Suppressor macrophage treated with lipopolysaccharide for 1 hour (primary cell): Measurements from ENCODE around the gene DNAAF8.

Experiments used
- DNase-seq, 3 donors: peaks; one replicate each; pipeline ENCODE4 v3.0.0-alpha.2; 2020 to 2022

The DNAAF8 gene

GRCh38 chr16:4695473-4696171 is 38.7 kb upstream of the DNAAF8 start:
- DNase-seq: no peak

DNA sequence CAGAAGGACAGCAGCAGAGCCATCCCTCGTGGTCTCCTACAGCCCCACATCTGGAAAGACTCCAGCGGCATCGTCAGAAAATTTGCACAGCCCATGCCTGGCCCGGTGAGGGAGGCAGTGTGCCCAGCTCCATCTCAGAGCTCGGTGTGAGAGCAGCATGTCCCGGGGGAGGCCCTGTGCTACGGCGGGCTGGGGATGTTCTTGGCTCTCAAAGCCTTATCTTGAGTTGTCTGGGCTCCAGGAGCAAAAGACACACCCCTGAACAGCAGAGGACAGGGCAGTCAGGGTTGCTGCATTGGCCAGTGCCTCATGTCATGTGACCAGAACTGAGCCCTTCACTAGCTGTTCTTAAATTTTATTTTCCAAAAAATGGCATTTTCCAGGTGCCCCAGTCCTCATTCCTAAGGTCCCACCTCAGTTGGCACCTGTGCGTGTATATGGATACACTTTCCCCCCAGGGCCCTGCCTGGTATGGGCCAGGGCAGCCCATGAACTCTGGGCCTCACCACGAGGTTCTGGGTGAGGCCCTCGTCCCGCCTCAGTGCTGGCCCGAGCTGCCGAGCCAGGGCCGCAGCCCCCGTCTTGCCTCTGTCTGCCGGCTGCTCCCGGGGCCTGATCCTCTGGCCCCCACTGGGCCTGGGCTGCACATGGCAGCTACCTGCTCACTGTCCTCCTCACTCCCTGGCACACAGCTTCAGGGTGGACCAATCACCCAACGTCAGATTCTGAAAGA is 38.0 kb upstream of the DNAAF8 start:
- no peak for DNase-seq

- DNase-seq: no peak
Observed at GRCh38 chr16:4696905-4697847, 37.2 kb upstream of the DNAAF8 start.

- DNase-seq: no peak
Observed at GRCh38 chr16:4697848-4698291, 36.5 kb upstream of the DNAAF8 start.

GRCh38 chr16:4698321-4699045 is 35.9 kb upstream of the DNAAF8 start:
- no peak for DNase-seq

GRCh38 chr16:4699046-4699556 is 35.2 kb upstream of the DNAAF8 start:
- no peak for DNase-seq

- DNase-seq: no peak
Observed at GRCh38 chr16:4700380-4700996, 33.8 kb upstream of the DNAAF8 start.

DNA sequence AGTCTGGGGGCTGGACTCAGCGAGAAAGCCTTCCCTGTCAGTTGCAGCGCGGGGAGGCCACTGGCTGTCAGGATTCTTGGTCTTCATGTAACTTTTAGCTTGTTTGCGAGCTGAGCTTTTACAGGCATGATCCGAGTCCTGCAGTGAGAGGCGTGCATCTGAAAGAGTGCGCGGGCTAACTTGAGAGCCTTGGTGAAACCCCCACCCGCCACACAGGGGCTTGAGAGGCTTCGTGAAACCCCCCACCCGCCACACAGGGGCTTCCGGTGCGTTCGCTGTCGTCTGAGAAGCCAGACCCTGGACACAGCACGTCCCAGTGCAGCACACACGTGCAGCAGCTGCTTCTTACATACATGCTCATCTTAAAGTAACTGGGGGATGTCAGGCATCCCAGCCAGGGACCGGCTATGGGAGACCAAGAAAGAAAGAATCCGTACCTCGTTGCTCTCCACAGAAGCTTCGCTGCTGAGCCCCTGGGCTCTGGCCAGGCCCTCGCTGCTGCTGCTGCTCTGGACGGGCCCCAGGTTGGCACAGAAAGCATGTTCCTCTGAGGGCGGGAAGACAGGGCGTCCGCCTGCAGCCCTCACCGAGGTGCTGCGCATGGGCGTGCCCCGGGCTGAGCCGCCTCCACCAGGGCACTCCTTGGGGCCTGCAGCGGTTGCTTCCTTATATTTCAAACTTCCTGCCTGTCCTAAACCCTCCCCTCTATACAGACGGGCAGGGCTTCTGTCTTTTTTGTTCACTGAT is 33.2 kb upstream of the DNAAF8 start:
- DNase-seq: no peak

DNA sequence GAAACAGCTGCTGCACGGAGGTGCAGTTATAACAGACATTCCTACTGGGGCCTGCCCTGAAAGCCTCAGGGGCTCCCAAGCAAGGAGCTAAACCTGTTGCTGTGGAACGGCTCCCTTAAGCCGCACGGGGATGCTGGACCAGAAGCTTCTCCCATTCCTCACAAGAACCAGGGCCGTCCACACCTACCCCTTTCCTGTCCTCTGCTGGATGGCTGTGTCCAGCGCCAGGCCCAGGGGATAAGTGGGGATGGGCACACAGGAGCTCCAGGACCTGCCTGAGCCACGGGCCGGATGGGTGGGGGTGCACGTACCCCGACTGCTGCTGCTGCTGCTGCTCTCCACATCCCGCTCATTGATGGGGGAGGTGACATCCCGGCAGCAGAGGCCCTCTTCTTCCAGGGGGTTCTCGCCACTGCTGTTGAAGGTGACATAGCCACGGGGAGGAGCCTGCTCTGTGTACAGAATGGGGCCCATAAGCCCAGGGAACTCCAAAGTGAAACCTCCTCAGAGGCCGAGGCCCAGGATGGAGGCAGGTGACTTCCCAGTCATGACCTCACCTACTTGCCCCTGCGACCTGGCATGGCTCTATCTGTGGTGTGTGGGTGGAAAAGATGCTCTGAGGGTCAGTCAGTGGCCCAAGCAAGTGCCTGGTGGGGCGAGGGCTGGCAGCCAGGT is 32.4 kb upstream of the DNAAF8 start:
- DNase-seq: no peak

- no peak for DNase-seq
Observed at GRCh38 chr16:4702466-4702808, 31.9 kb upstream of the DNAAF8 start.

GRCh38 chr16:4703906-4704305 is 30.4 kb upstream of the DNAAF8 start:
- no peak for DNase-seq

DNA sequence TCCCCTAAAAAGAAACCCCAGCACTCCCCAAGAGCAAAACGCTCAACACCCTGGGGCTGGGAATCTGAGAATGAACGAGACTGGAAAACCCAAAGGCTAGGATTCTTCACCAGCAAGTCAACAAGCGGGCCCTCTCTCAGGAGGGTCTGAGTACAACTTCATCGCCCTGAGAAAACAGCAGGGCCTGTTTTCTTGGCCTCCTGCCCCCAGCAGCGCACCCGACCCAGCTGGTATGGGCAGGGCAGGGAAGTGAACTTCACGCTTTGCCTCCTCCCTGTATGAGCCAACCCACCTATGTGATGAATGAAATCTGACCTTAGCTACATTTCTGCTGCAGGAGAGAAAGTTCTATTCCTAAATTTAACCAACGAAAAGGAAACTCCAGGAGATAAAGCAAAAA is 29.8 kb upstream of the DNAAF8 start:
- DNase-seq: no peak

DNA sequence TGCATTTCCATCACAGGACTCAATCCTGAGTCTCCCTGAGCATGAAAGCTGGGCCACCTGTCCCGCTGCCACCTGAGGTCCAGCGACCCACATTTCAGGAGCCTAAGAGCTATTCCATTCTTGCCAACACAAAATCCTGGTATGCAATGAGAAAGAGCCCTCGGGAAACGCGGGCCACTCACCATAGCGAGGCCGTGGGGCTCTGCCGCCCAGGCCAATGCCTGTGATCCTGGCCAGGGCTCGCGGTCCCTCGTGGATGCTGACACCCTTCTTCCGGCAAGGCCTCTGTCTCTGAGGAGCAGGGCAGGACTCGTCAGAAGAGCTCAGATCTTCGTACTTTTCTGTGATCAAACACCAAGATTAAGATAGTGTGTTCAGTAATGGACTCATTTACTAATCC is 29.4 kb upstream of the DNAAF8 start:
- DNase-seq: no peak

DNA sequence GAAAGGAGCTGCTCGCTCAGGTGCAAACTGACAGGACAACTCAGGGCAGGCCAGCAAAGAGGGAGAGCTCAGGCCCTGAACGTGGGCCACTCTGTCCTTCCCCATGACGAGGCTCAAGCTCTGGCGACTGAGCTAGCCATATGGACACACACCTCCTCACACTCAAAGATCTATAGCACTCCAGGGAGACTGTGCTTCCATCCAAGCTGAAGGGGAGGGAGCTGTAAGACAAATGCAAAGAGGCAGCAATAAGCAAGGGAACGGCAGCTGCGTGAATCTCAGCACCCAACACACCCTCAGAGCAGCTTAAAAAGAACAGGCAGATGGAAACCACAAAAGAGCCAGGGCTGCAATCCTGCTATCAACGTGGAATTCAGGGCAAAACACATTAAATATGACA is 27.5 kb upstream of the DNAAF8 start:
- no peak for DNase-seq

GRCh38 chr16:4709481-4709880 is 24.9 kb upstream of the DNAAF8 start:
- DNase-seq: no peak

GRCh38 chr16:4713663-4714501 is 20.5 kb upstream of the DNAAF8 start:
- DNase-seq: no peak

- no peak for DNase-seq
Observed at GRCh38 chr16:4714996-4715395, 19.3 kb upstream of the DNAAF8 start.

DNA sequence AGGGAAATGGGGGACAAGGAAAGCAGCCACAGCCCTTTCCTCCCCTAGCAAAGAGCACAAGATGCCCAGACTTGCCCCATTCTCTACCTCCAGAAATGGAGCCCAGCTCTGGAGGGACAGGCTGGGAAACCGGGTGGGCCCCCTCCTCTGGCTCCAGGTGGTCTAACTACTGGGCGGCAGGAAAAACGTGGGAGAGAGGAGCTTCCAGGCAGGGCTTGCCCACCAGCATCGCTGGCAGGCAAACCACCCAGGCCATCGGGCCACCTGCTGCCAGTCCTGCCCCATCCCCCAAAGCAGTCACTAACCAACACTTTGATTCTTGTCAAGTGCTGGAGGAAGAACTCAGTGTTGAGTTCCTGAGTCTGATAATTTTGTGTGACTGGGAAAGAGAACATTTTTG is 15.9 kb upstream of the DNAAF8 start:
- no peak for DNase-seq

GRCh38 chr16:4723071-4723767 is 11.1 kb upstream of the DNAAF8 start:
- no peak for DNase-seq
